WTC11 (cell line): Measurements from ENCODE around the gene C1orf35. TPM values are rescaled to one million over a fixed set of nuclear protein-coding genes. Genes with fewer than 3 reads are reported as not detected.
A peak's percentile ranks its signal among the peaks of the same experiment; 100 is the strongest.

Source experiments
- ATAC-seq: fragments of 200-7000 bp; cut with Tn5 transposase; 2 replicates; pipeline ENCODE4 v1.10.0; 2021; ENCODE audit warnings: mild to moderate bottlenecking, moderate library complexity
- CTCF ChIA-PET: fragments of 300-600 bp; sonication (Branson Sonifier 250); formaldehyde crosslinking; loops from one replicate; lab custom pipeline; 2021; ENCODE audit warnings: antibody characterized with exemption; lab: Charles Lee
- POLR2A ChIA-PET: fragments of 350-600 bp; sonication (Branson Sonifier 250); formaldehyde crosslinking; loops from one replicate; lab custom pipeline; 2021; ENCODE audit warnings: antibody characterized with exemption; lab: Charles Lee
- DNase-seq: peaks from one replicate; pipeline ENCODE4 v3.0.0; 2021; ENCODE audit warnings: low spot score
- H3K27ac Mint-ChIP-seq: 2 replicates; pipeline ENCODE4 v1.8.0; 2021; ENCODE audit warnings: mixed read lengths
- H3K27me3 Mint-ChIP-seq: 2 replicates; pipeline ENCODE4 v1.8.0; 2021; ENCODE audit warnings: low read depth, mild to moderate bottlenecking, moderate library complexity, mixed read lengths
- H3K36me3 Mint-ChIP-seq: 2 replicates; pipeline ENCODE4 v1.8.0; 2021; ENCODE audit warnings: mixed read lengths
- H3K4me1 Mint-ChIP-seq: 2 replicates; pipeline ENCODE4 v1.8.0; 2022; ENCODE audit warnings: mixed read lengths
- H3K4me3 Mint-ChIP-seq: 2 replicates; pipeline ENCODE4 v1.8.0; 2021; ENCODE audit warnings: mild to moderate bottlenecking, moderate library complexity, mixed read lengths
- H3K9me3 Mint-ChIP-seq: 2 replicates; pipeline ENCODE4 v1.8.0; 2021; ENCODE audit warnings: mixed read lengths
- AR ChIP-seq: fragments of 250-450 bp; sonication (Bioruptor Pico); IDR thresholded peaks from 2 replicates; pipeline ENCODE4 v1.9.0; 2021; ENCODE audit warnings: mild to moderate bottlenecking
- GRHL2 ChIP-seq: fragments of 250-450 bp; sonication (Bioruptor Pico); IDR thresholded peaks from 2 replicates; pipeline ENCODE4 v1.8.0; 2022; ENCODE audit warnings: mild to moderate bottlenecking, moderate library complexity; ENCODE audit not compliant: insufficient replicate concordance, severe bottlenecking
- ZNF317 ChIP-seq: sonication (generic); formaldehyde crosslinking; IDR thresholded peaks from 2 replicates; pipeline ENCODE4 v1.8.1; 2023; ENCODE audit warnings: low read depth, mild to moderate bottlenecking, moderate library complexity, missing genetic modification reagents, borderline replicate concordance
- ZNF423 ChIP-seq: fragments of 250-450 bp; sonication (Bioruptor Pico); IDR thresholded peaks from 2 replicates; pipeline ENCODE4 v2.1.2; 2022; ENCODE audit warnings: mild to moderate bottlenecking, moderate library complexity
- ZNF512 ChIP-seq: sonication (generic); formaldehyde crosslinking; IDR thresholded peaks from 2 replicates; pipeline ENCODE4 v1.8.1; 2022; ENCODE audit warnings: missing genetic modification reagents, borderline replicate concordance
- microRNA-seq: library from miRNA; unstranded; fragments of <30 nt; microRNA quantifications from one replicate; pipeline ENCODE4 v1.2.0, GENCODE V29; 2022; ENCODE audit warnings: borderline number of aligned reads
- total RNA-seq: library from RNA; stranded (reverse); gene quantifications from 3 replicates; pipeline ENCODE4 v1.2.3, GENCODE V29; 2021
- TF ChIP-seq, protein P1 (sequence below): sonication (generic); formaldehyde crosslinking; IDR thresholded peaks from 2 replicates; pipeline ENCODE4 v1.8.1; 2023; ENCODE audit warnings: mild to moderate bottlenecking, missing genetic modification reagents
- TF ChIP-seq, protein P2 (sequence below): fragments of 250-450 bp; sonication (Bioruptor Pico); IDR thresholded peaks from 2 replicates; pipeline ENCODE4 v1.8.0; 2021; ENCODE audit warnings: mild to moderate bottlenecking
- TF ChIP-seq, protein P3 (sequence below): sonication (generic); formaldehyde crosslinking; IDR thresholded peaks from 2 replicates; pipeline ENCODE4 v1.8.0; 2023; ENCODE audit warnings: mild to moderate bottlenecking, missing genetic modification reagents

C1orf35 gene
- total RNA-seq, 1 experiment from 2014 or later = 33.8 TPM

DNA sequence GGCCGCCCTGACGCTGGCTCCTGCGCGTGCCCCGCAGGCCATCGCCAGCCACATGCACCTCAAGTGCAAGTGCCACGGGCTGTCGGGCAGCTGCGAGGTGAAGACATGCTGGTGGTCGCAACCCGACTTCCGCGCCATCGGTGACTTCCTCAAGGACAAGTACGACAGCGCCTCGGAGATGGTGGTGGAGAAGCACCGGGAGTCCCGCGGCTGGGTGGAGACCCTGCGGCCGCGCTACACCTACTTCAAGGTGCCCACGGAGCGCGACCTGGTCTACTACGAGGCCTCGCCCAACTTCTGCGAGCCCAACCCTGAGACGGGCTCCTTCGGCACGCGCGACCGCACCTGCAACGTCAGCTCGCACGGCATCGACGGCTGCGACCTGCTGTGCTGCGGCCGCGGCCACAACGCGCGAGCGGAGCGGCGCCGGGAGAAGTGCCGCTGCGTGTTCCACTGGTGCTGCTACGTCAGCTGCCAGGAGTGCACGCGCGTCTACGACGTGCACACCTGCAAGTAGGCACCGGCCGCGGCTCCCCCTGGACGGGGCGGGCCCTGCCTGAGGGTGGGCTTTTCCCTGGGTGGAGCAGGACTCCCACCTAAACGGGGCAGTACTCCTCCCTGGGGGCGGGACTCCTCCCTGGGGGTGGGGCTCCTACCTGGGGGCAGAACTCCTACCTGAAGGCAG is 44.0 kb downstream of the C1orf35 start (continued):
- no peak for TF ChIP-seq ZNF512 (CRISPR knock-in tag)
- TF ChIP-seq AR (CRISPR knock-in tag) = no peak
- TF ChIP-seq, all 79 proteins: peak for 0

DNA sequence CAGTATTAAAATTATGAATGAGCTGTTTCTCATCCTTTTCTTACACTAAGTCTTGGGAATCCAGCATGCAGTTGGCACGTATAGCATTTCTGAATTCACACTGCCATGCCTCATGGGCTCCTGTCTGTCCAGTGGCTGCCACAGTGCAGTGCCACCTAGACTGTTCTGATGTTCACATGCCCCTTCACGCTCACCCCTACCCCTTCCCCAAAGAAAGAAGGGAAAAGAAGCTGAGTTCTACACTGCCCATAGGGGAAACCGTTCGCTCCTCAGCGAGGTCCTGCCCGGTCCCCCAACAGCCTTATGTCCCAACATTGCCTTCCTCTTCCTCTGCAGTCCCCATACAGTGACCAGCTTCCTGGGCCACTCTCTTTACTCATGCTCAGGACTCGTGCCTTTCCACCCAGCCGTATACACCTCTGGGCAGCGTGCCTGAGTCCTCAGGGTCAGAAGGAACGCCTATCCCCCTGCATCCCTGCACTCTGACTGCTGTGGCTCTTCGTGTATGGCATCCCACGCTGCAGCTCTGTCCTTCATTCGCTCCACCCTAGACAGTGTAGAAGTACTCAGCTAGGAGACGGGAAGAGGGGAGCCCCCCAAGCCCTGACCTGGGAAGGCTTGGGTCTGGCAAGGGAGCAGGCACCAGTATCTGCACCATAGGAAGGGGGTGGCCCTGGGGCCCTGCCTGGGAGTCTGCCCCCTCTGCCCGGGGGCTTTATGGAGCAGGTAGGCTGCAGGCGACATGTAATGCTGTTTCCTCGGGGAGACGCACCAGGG is 44.8 kb downstream of the C1orf35 start:
- no peak overlapping the region for H3K27ac Mint-ChIP-seq
- POLR2A ChIA-PET = no interaction called here
- H3K4me1 Mint-ChIP-seq = peaks cover 5% of the 10 kb centered on the region
- no peaks in the 10 kb centered on the region for H3K36me3 Mint-ChIP-seq
- TF ChIP-seq, protein P1, sequence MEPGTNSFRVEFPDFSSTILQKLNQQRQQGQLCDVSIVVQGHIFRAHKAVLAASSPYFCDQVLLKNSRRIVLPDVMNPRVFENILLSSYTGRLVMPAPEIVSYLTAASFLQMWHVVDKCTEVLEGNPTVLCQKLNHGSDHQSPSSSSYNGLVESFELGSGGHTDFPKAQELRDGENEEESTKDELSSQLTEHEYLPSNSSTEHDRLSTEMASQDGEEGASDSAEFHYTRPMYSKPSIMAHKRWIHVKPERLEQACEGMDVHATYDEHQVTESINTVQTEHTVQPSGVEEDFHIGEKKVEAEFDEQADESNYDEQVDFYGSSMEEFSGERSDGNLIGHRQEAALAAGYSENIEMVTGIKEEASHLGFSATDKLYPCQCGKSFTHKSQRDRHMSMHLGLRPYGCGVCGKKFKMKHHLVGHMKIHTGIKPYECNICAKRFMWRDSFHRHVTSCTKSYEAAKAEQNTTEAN (CRISPR knock-in tag) = no peak
- TF ChIP-seq ZNF512 (CRISPR knock-in tag) (no peak), ZNF317 (CRISPR knock-in tag) (no peak), GRHL2 (CRISPR knock-in tag) (no peak), ZNF423 (CRISPR knock-in tag) (no peak)
- TF ChIP-seq, protein P2, sequence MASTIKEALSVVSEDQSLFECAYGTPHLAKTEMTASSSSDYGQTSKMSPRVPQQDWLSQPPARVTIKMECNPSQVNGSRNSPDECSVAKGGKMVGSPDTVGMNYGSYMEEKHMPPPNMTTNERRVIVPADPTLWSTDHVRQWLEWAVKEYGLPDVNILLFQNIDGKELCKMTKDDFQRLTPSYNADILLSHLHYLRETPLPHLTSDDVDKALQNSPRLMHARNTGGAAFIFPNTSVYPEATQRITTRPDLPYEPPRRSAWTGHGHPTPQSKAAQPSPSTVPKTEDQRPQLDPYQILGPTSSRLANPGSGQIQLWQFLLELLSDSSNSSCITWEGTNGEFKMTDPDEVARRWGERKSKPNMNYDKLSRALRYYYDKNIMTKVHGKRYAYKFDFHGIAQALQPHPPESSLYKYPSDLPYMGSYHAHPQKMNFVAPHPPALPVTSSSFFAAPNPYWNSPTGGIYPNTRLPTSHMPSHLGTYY (CRISPR knock-in tag) = no peak
- TF ChIP-seq, protein P3, sequence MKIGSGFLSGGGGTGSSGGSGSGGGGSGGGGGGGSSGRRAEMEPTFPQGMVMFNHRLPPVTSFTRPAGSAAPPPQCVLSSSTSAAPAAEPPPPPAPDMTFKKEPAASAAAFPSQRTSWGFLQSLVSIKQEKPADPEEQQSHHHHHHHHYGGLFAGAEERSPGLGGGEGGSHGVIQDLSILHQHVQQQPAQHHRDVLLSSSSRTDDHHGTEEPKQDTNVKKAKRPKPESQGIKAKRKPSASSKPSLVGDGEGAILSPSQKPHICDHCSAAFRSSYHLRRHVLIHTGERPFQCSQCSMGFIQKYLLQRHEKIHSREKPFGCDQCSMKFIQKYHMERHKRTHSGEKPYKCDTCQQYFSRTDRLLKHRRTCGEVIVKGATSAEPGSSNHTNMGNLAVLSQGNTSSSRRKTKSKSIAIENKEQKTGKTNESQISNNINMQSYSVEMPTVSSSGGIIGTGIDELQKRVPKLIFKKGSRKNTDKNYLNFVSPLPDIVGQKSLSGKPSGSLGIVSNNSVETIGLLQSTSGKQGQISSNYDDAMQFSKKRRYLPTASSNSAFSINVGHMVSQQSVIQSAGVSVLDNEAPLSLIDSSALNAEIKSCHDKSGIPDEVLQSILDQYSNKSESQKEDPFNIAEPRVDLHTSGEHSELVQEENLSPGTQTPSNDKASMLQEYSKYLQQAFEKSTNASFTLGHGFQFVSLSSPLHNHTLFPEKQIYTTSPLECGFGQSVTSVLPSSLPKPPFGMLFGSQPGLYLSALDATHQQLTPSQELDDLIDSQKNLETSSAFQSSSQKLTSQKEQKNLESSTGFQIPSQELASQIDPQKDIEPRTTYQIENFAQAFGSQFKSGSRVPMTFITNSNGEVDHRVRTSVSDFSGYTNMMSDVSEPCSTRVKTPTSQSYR = no peak
- ATAC-seq = no peak
- H3K4me3 Mint-ChIP-seq = peak overlapping the region; percentile 74
- H3K9me3 Mint-ChIP-seq = no peaks in the 10 kb centered on the region
- no peak for DNase-seq
- H3K27me3 Mint-ChIP-seq = peaks cover 88% of the 10 kb centered on the region
- CTCF ChIA-PET = interaction anchor here (1.4 to 2.7 kb wide), 3 partner anchors 24 to 516 kb away, joined by 3 to 15 read pairs (median 14); partner anchors contain the start of gene ARF1

Small RNAs within 50 kb of the gene (microRNA-seq; reads per million reads assigned to microRNA genes)
- gene MIR3620 = not detected

Other genes starting within 250 kb of the C1orf35 start
- gene WNT9A, start 155.4 kb downstream of the C1orf35 start, total RNA-seq = 1.1 to 1.5 TPM (median 1.3 TPM) in 3 replicates
- 0.16 to 0.34 TPM (median 0.17 TPM) in 3 replicates for gene WNT3A, start 96.3 kb downstream of the C1orf35 start, total RNA-seq
- 295 to 330 TPM (median 300 TPM) in 3 replicates for gene ARF1, start 20.6 kb downstream of the C1orf35 start, total RNA-seq
- gene MRPL55, start 6.0 kb upstream of the C1orf35 start, total RNA-seq = 65.8 to 70.5 TPM (median 66.9 TPM) in 3 replicates
- 110 to 112 TPM (median 111 TPM) in 3 replicates for gene GUK1, start 37.0 kb upstream of the C1orf35 start, total RNA-seq
- 0.72 to 1.2 TPM (median 0.87 TPM) in 3 replicates for gene GJC2, start 46.6 kb upstream of the C1orf35 start, total RNA-seq
- 11.4 to 12.5 TPM (median 12.1 TPM) in 3 replicates for gene IBA57, start 62.5 kb upstream of the C1orf35 start, total RNA-seq
- gene OBSCN, start 104.7 kb upstream of the C1orf35 start, total RNA-seq = 38.8 to 47.7 TPM (median 47.5 TPM) in 3 replicates